ENCODE results near the gene BLTP3B. TPM values are rescaled to one million over a fixed set of nuclear protein-coding genes. Genes with fewer than 3 reads are reported as not detected.

BLTP3B gene
- total RNA-seq, 1 experiment from 2014 or later, result 22.4 TPM

GRCh38 chr12:100184549-100185145, 42.0 kb upstream of the BLTP3B start:
- Mint-ChIP-seq H3K36me3 (peaks cover 18% of the 10 kb centered on the region), H3K27me3 (ENCODE audit: low read depth) (no peaks in the 10 kb centered on the region), H3K9me3 (peaks cover 8% of the 10 kb centered on the region), H3K4me1 (no peaks in the 10 kb centered on the region), H3K27ac (no peak overlapping the region), H3K4me3 (no peak overlapping the region)
- ATAC-seq (no peak), DNase-seq (ENCODE audit: low spot score) (no peak)
- TF ChIP-seq, protein P1, sequence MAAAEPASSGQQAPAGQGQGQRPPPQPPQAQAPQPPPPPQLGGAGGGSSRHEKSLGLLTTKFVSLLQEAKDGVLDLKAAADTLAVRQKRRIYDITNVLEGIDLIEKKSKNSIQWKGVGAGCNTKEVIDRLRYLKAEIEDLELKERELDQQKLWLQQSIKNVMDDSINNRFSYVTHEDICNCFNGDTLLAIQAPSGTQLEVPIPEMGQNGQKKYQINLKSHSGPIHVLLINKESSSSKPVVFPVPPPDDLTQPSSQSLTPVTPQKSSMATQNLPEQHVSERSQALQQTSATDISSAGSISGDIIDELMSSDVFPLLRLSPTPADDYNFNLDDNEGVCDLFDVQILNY (CRISPR knock-in tag; IDR thresholded peaks at IDR 0.05), result no peak
- no peak for TF ChIP-seq GTF2I (CRISPR knock-in tag; conservative IDR thresholded peaks at IDR 0.05)
- TF ChIP-seq NFE2L1 (CRISPR knock-in tag; IDR thresholded peaks at IDR 0.05), result no peak
- no peak for TF ChIP-seq ZNF396 (CRISPR knock-in tag; IDR thresholded peaks at IDR 0.05; ENCODE audit: borderline replicate concordance)
- no peak for TF ChIP-seq ZNF219 (CRISPR knock-in tag; IDR thresholded peaks at IDR 0.05; ENCODE audit: borderline replicate concordance)
- no peak for TF ChIP-seq ETV6 (CRISPR knock-in tag; IDR thresholded peaks at IDR 0.05)
- no peak for TF ChIP-seq ZNF138 (CRISPR knock-in tag; conservative IDR thresholded peaks at IDR 0.05)
- no peak for TF ChIP-seq PRDM15 (CRISPR knock-in tag; IDR thresholded peaks at IDR 0.05)
- no peak for TF ChIP-seq ZNF317 (CRISPR knock-in tag; IDR thresholded peaks at IDR 0.05; ENCODE audit: borderline replicate concordance, low read depth)
- TF ChIP-seq, protein P2, sequence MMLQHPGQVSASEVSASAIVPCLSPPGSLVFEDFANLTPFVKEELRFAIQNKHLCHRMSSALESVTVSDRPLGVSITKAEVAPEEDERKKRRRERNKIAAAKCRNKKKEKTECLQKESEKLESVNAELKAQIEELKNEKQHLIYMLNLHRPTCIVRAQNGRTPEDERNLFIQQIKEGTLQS (CRISPR knock-in tag; conservative IDR thresholded peaks at IDR 0.05), result no peak
- no peak for TF ChIP-seq ZNF423 (CRISPR knock-in tag; IDR thresholded peaks at IDR 0.05)
- TF ChIP-seq, protein P3, sequence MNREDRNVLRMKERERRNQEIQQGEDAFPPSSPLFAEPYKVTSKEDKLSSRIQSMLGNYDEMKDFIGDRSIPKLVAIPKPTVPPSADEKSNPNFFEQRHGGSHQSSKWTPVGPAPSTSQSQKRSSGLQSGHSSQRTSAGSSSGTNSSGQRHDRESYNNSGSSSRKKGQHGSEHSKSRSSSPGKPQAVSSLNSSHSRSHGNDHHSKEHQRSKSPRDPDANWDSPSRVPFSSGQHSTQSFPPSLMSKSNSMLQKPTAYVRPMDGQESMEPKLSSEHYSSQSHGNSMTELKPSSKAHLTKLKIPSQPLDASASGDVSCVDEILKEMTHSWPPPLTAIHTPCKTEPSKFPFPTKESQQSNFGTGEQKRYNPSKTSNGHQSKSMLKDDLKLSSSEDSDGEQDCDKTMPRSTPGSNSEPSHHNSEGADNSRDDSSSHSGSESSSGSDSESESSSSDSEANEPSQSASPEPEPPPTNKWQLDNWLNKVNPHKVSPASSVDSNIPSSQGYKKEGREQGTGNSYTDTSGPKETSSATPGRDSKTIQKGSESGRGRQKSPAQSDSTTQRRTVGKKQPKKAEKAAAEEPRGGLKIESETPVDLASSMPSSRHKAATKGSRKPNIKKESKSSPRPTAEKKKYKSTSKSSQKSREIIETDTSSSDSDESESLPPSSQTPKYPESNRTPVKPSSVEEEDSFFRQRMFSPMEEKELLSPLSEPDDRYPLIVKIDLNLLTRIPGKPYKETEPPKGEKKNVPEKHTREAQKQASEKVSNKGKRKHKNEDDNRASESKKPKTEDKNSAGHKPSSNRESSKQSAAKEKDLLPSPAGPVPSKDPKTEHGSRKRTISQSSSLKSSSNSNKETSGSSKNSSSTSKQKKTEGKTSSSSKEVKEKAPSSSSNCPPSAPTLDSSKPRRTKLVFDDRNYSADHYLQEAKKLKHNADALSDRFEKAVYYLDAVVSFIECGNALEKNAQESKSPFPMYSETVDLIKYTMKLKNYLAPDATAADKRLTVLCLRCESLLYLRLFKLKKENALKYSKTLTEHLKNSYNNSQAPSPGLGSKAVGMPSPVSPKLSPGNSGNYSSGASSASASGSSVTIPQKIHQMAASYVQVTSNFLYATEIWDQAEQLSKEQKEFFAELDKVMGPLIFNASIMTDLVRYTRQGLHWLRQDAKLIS (CRISPR knock-in tag; IDR thresholded peaks at IDR 0.05; ENCODE audit: borderline replicate concordance), result no peak
- TF ChIP-seq, protein P4, sequence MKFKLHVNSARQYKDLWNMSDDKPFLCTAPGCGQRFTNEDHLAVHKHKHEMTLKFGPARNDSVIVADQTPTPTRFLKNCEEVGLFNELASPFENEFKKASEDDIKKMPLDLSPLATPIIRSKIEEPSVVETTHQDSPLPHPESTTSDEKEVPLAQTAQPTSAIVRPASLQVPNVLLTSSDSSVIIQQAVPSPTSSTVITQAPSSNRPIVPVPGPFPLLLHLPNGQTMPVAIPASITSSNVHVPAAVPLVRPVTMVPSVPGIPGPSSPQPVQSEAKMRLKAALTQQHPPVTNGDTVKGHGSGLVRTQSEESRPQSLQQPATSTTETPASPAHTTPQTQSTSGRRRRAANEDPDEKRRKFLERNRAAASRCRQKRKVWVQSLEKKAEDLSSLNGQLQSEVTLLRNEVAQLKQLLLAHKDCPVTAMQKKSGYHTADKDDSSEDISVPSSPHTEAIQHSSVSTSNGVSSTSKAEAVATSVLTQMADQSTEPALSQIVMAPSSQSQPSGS (CRISPR knock-in tag; IDR thresholded peaks at IDR 0.05; ENCODE audit: borderline replicate concordance, low read depth), result no peak
- POLR2A ChIA-PET, result no interaction called here
- CTCF ChIA-PET, result no interaction called here

DNA sequence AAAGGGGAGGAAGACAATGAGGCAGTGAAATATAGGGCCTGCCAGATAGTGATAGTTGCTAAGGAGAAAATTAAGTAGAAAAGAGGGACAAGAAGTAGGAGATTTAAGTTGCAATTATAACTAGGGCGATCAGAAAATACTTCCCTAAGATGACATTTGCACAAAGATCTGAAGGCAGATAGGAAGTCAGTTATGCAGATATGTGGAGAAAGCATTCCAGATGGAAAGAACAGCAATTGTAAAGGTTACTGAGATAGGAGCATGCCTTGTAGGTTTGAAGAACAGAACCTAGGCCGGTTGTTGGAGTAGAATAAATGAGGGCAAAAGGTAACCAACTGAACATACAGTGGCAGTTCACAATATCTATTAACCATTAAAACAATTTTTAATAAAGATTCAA, 36.6 kb upstream of the BLTP3B start:
- ChIA-PET POLR2A (no interaction called here), CTCF (no interaction called here)
- H3K36me3 Mint-ChIP-seq, result peaks cover 7% of the 10 kb centered on the region
- no peaks in the 10 kb centered on the region for H3K4me1 Mint-ChIP-seq
- H3K27me3 Mint-ChIP-seq (ENCODE audit: low read depth), result no peaks in the 10 kb centered on the region
- ATAC-seq (no peak), DNase-seq (ENCODE audit: low spot score) (no peak)
- no peak overlapping the region for H3K27ac Mint-ChIP-seq
- no peaks in the 10 kb centered on the region for H3K9me3 Mint-ChIP-seq
- H3K4me3 Mint-ChIP-seq, result no peak overlapping the region
- TF ChIP-seq MXD4 (CRISPR knock-in tag; IDR thresholded peaks at IDR 0.05; ENCODE audit: borderline replicate concordance) (no peak), USF2 (CRISPR knock-in tag; IDR thresholded peaks at IDR 0.05) (no peak)
- TF ChIP-seq, protein P1 (CRISPR knock-in tag; IDR thresholded peaks at IDR 0.05), result no peak
- TF ChIP-seq, protein P3 (CRISPR knock-in tag; IDR thresholded peaks at IDR 0.05; ENCODE audit: borderline replicate concordance), result no peak
- TF ChIP-seq, protein P5, sequence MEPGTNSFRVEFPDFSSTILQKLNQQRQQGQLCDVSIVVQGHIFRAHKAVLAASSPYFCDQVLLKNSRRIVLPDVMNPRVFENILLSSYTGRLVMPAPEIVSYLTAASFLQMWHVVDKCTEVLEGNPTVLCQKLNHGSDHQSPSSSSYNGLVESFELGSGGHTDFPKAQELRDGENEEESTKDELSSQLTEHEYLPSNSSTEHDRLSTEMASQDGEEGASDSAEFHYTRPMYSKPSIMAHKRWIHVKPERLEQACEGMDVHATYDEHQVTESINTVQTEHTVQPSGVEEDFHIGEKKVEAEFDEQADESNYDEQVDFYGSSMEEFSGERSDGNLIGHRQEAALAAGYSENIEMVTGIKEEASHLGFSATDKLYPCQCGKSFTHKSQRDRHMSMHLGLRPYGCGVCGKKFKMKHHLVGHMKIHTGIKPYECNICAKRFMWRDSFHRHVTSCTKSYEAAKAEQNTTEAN (CRISPR knock-in tag; IDR thresholded peaks at IDR 0.05), result no peak
